HG03457 (cell line): Measurements from ENCODE around the gene MRPL19.

ENCODE experiments used
- ATAC-seq: cut with Tn5 transposase; IDR thresholded peaks from one replicate; pipeline ENCODE4 v1.9.1; 2021; ENCODE audit warnings: moderate number of reproducible peaks; ENCODE audit not compliant: unreplicated experiment

Gene MRPL19

GRCh38 chr2:75722687-75723086, 76.1 kb downstream of the MRPL19 start:
- ATAC-seq = no peak

DNA sequence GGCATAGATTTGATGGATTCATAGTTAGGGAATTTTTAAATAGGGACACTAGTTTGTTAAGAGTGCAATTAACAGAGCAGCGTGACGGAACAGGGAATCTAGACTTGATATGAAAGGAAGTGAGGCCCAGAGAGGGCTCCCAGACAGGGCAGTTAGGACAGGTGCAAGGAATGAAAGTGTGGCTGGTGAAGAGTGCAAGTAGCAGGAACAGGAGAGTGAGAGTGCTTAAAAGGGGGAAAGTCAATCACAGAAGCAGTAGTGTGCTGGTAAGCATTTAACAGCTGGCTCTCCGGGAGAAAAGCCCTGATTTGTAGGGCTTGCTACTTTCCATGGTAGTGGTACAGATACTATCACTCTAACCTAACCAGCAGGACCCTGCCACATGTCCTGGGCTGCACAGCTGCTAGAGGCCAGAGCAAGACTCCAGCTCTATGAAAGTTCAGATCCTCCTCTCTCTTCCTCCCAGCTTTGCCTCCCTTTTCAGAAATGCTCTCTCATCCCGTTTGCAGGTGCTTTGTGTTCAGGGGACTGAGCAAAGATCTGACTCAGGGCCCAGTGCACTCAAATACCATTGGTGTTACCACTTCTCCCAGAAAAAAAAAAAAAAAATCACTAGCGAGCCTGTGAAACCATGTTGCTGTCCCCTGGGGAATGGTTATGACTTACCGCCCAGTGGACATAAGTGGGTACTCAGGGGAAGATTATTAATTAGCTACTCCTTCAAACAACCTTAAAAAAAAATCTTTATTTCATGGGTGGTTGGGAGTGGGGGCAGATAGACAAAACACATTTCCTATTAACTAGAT, 82.2 kb downstream of the MRPL19 start:
- ATAC-seq = no peak

GRCh38 chr2:75729861-75730260, 83.3 kb downstream of the MRPL19 start:
- ATAC-seq = no peak

- no peak for ATAC-seq
Measured at GRCh38 chr2:75736276-75736675, 89.7 kb downstream of the MRPL19 start.

DNA sequence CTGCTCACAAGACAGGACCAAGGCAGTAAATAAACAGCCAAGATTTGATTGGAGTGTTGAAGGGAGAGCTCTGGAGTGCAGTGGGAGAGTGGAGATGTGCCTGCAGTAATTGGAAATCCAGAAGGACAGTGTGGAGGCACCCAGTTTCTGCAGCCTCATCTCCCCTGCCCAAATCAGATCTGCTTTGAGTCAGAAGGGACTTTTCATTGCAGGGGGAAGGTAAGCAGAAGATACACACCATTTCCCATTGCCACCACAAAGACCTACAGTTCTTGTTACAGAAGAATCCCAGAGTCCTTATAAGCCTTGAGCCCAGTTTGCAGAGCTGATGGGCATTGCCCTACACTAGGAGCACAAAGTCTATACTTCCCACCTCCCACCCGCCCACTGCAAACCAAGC, 91.4 kb downstream of the MRPL19 start:
- ATAC-seq = no peak
